MM.1S (cell line): ENCODE measurements around the gene ABCC4.

Experiments
- DNase-seq: peaks from one replicate; pipeline ENCODE4 v3.0.0-alpha.2; 2015
- H2AFZ ChIP-seq: fragments of 300-600 bp; sonication (generic); 2 replicates; pipeline ENCODE4 v1.6.0; 2016; ENCODE audit warnings: antibody characterized with exemption, low read length
- H3F3A ChIP-seq: fragments of 300-600 bp; sonication (generic); 2 replicates; pipeline ENCODE4 v1.6.1; 2016; ENCODE audit warnings: mild to moderate bottlenecking, antibody characterized with exemption, low read length, moderate library complexity, mixed read lengths; ENCODE audit not compliant: insufficient read depth
- H3K27ac ChIP-seq: fragments of 300-600 bp; sonication (generic); 2 replicates; pipeline ENCODE4 v1.5.1; 2016; ENCODE audit warnings: mild to moderate bottlenecking, low read length
- H3K27me3 ChIP-seq: fragments of 300-600 bp; sonication (generic); replicated peaks from 2 replicates; pipeline ENCODE4 v1.6.0; 2016; ENCODE audit warnings: low read length; ENCODE audit not compliant: insufficient read depth
- H3K36me3 ChIP-seq: fragments of 300-600 bp; sonication (generic); replicated peaks from 2 replicates; pipeline ENCODE4 v1.6.1; 2016; ENCODE audit warnings: mild to moderate bottlenecking, low read length, mixed read lengths; ENCODE audit not compliant: insufficient read depth
- H3K4me1 ChIP-seq: fragments of 300-600 bp; sonication (generic); 2 replicates; pipeline ENCODE4 v1.6.1; 2016; ENCODE audit warnings: low read length, mixed read lengths
- H3K4me2 ChIP-seq: fragments of 300-600 bp; sonication (generic); 2 replicates; pipeline ENCODE4 v1.6.0; 2016; ENCODE audit warnings: low read depth, low read length
- H3K4me3 ChIP-seq: fragments of 300-600 bp; sonication (generic); 2 replicates; pipeline ENCODE4 v1.5.1; 2016; ENCODE audit warnings: low read length, mixed read lengths
- H3K79me2 ChIP-seq: fragments of 300-600 bp; sonication (generic); 2 replicates; pipeline ENCODE4 v1.6.1; 2016; ENCODE audit warnings: mixed run types, low read length, mixed read lengths
- H3K9ac ChIP-seq: fragments of 300-600 bp; sonication (generic); 2 replicates; pipeline ENCODE4 v1.6.1; 2016; ENCODE audit warnings: low read length, mixed read lengths
- H3K9me2 ChIP-seq: fragments of 300-600 bp; sonication (generic); replicated peaks from 2 replicates; pipeline ENCODE4 v1.6.1; 2016; ENCODE audit warnings: mild to moderate bottlenecking, low read length, mixed read lengths; ENCODE audit not compliant: insufficient read depth
- H3K9me3 ChIP-seq: fragments of 300-600 bp; sonication (generic); replicated peaks from 2 replicates; pipeline ENCODE4 v1.6.1; 2016; ENCODE audit warnings: mild to moderate bottlenecking, low read length, mixed read lengths; ENCODE audit not compliant: insufficient read depth
- H4K20me1 ChIP-seq: fragments of 300-600 bp; sonication (generic); 2 replicates; pipeline ENCODE4 v1.6.1; 2016; ENCODE audit warnings: mild to moderate bottlenecking, low read length, moderate library complexity, mixed read lengths; ENCODE audit not compliant: insufficient read depth
- EZH2 ChIP-seq: fragments of 300-600 bp; sonication (generic); optimal IDR thresholded peaks from 2 replicates; pipeline ENCODE3; 2017; ENCODE audit warnings: low read depth, mild to moderate bottlenecking, antibody characterized with exemption, low read length, mixed read lengths
- EZH2phosphoT487 ChIP-seq: fragments of 300-600 bp; sonication (generic); IDR thresholded peaks from 2 replicates; pipeline ENCODE4 v1.6.1; 2018; ENCODE audit warnings: antibody characterized with exemption, low read length
- TF ChIP-seq, protein P1 (sequence below): fragments of 300-600 bp; sonication (generic); IDR thresholded peaks from 2 replicates; pipeline ENCODE4 v1.5.1; 2016; ENCODE audit warnings: antibody characterized with exemption, low read length, mixed read lengths

The ABCC4 gene

DNA sequence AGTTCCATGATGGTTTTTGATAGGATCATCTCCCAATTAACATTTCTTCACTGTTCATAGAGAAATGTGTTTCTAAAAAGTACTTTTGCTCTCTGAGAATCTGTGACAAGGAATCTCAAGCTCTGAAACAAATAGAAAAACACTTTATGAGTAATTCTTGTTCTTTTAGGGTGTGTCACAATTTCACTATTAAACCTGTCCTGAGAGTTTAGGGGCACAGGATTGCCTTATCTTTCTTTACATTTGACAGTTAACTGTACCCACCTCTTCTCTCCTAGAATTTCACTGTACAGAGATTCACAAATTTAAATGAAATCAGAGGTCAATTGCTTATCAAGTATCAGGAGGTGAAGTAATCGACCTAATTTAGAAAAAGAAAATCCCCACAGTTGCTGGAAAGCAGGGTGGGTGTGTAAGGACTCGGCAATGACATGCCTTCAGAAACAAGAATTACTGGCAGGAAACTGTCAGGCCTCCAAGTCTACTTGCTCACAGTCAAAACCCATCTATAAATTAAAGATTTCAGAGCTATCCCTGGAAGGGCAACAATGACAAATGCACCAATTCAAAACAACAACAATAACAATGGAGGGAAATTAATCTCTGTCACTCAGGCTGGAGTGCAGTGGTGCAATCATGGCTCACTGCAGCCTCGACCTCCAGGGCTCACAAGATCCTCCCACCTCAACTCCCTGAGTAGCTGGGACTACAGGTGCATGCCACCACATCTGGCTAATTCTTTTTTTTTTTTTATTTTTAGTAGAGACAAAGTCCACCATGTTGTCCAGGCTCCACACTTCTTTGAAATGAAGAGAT lies 250.2 kb downstream of the ABCC4 start:
- H2AFZ ChIP-seq, result no peak overlapping the region
- no peaks in the 10 kb centered on the region for H3K79me2 ChIP-seq
- no peak for TF ChIP-seq EZH2phosphoT487
- TF ChIP-seq, protein P1, sequence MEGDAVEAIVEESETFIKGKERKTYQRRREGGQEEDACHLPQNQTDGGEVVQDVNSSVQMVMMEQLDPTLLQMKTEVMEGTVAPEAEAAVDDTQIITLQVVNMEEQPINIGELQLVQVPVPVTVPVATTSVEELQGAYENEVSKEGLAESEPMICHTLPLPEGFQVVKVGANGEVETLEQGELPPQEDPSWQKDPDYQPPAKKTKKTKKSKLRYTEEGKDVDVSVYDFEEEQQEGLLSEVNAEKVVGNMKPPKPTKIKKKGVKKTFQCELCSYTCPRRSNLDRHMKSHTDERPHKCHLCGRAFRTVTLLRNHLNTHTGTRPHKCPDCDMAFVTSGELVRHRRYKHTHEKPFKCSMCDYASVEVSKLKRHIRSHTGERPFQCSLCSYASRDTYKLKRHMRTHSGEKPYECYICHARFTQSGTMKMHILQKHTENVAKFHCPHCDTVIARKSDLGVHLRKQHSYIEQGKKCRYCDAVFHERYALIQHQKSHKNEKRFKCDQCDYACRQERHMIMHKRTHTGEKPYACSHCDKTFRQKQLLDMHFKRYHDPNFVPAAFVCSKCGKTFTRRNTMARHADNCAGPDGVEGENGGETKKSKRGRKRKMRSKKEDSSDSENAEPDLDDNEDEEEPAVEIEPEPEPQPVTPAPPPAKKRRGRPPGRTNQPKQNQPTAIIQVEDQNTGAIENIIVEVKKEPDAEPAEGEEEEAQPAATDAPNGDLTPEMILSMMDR, result no peak
- no peak overlapping the region for H3K4me2 ChIP-seq
- no peaks in the 10 kb centered on the region for H3K4me1 ChIP-seq
- no peak for DNase-seq
- H3K27ac ChIP-seq, result no peak overlapping the region
- no peaks in the 10 kb centered on the region for H3K9me3 ChIP-seq
- H3K9ac ChIP-seq, result no peak overlapping the region
- no peaks in the 10 kb centered on the region for H4K20me1 ChIP-seq
- H3K36me3 ChIP-seq, result no peaks in the 10 kb centered on the region
- H3K4me3 ChIP-seq, result no peak overlapping the region
- H3K9me2 ChIP-seq, result no peaks in the 10 kb centered on the region
- no peaks in the 10 kb centered on the region for H3K27me3 ChIP-seq
- no peaks in the 10 kb centered on the region for H3F3A ChIP-seq

DNA sequence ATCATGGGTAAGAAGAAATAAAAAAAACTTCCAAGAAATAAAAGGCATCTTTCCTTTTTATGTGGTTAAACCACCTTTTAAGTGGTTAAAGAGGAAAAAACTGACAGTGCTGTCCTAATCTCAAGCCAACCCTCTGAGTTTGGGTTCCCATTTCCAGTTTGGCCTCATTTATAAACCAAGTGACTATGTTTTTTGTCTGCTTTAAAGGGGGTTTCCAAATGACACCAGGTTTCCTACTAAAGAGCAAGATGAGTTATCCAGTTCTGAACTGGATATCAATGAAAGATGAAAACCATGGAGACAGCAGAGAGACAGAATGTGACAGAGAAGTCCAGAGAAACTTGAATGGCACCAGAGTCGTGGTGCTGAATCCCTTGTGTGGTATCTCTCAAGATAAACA lies 251.5 kb downstream of the ABCC4 start:
- TF ChIP-seq, protein P1, result no peak
- TF ChIP-seq EZH2 (no peak), EZH2phosphoT487 (no peak)
- H3K9ac ChIP-seq, result no peak overlapping the region
- H3K4me3 ChIP-seq, result no peak overlapping the region

DNA sequence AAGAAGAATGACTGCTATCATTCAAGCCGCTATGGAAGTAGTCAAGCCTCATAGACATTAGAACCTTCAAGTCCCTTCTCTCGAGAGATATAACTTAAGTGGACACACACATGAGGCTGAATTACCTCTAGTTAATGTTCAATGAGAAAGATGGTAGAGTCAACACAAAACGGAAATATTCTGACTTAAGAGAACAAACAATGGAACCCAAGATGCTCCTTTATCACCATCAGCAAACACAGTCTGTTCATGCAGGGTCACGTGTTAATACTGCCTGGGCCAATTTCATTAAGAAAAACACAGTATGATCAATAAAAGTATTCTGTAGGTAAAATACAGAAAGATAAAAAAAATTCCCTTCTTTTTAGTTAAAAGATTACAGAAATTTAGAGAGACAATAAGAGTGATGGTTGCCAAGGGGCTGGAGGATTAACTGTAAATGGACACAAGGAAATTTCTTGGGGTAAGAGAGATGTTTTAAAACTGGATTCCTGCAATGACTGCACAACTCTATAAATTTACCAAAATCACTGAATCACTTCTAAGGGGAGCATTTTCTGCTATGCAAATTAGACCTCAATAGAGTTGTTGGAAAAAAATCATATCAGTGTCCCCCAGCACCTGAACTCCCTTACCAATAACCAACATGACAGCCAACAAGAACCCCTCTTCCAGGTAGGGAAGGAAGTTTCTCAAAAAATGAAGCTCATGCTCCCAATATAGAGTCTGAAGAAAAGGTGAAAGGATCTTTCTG lies 256.6 kb downstream of the ABCC4 start:
- TF ChIP-seq EZH2phosphoT487, result no peak
- TF ChIP-seq, protein P1, result no peak
- no peak for TF ChIP-seq EZH2
- Histone ChIP-seq H3K9ac (no peak overlapping the region), H3K4me1 (no peaks in the 10 kb centered on the region), H3K27ac (no peak overlapping the region), H3K27me3 (no peaks in the 10 kb centered on the region), H3K9me3 (no peaks in the 10 kb centered on the region), H3K79me2 (no peaks in the 10 kb centered on the region), H3K4me2 (no peak overlapping the region), H3K4me3 (no peak overlapping the region), H3K9me2 (no peaks in the 10 kb centered on the region), H2AFZ (no peak overlapping the region), H4K20me1 (no peaks in the 10 kb centered on the region), H3F3A (no peaks in the 10 kb centered on the region), H3K36me3 (no peaks in the 10 kb centered on the region)
- no peak for DNase-seq

More for the DNA sequence above, 251.5 kb downstream of the ABCC4 start:
- no peaks in the 10 kb centered on the region for H3K9me2 ChIP-seq
- no peaks in the 10 kb centered on the region for H3K4me1 ChIP-seq
- H3K79me2 ChIP-seq, result no peaks in the 10 kb centered on the region
- no peaks in the 10 kb centered on the region for H3K36me3 ChIP-seq
- no peak overlapping the region for H2AFZ ChIP-seq
- no peak overlapping the region for H3K4me2 ChIP-seq
- no peak overlapping the region for H3K27ac ChIP-seq
- no peaks in the 10 kb centered on the region for H3K27me3 ChIP-seq
- no peaks in the 10 kb centered on the region for H4K20me1 ChIP-seq
- no peak for DNase-seq
- no peaks in the 10 kb centered on the region for H3K9me3 ChIP-seq
- H3F3A ChIP-seq, result no peaks in the 10 kb centered on the region
